Fibroblast of mammary gland (primary cell): Measurements from ENCODE around the gene SMOC1.

ENCODE experiments used
- DNase-seq: peaks from one replicate; pipeline ENCODE4 v3.0.0-alpha.2; 2010; ENCODE audit warnings: low read depth
- H3K4me3 ChIP-seq: 2 replicates; pipeline ENCODE4 v1.5.1; 2011; ENCODE audit warnings: low read depth, mild to moderate bottlenecking, low read length, moderate library complexity; ENCODE audit not compliant: control insufficient read depth
- CTCF ChIP-seq: conservative IDR thresholded peaks from 2 replicates; pipeline ENCODE4 v1.5.1; 2011; ENCODE audit warnings: low read depth, low read length, inconsistent platforms; ENCODE audit not compliant: control insufficient read depth, insufficient read depth

Gene SMOC1

GRCh38 chr14:69845050-69845581, 34.1 kb upstream of the SMOC1 start:
- no peak for DNase-seq
- no peak for TF ChIP-seq CTCF
- no peak overlapping the region for H3K4me3 ChIP-seq

GRCh38 chr14:69845787-69846186, 33.4 kb upstream of the SMOC1 start:
- H3K4me3 ChIP-seq, result no peak overlapping the region
- no peak for TF ChIP-seq CTCF
- DNase-seq, result no peak

GRCh38 chr14:69848156-69848555, 31.1 kb upstream of the SMOC1 start:
- no peak overlapping the region for H3K4me3 ChIP-seq
- no peak for DNase-seq
- TF ChIP-seq CTCF, result no peak

- DNase-seq, result no peak
- no peak overlapping the region for H3K4me3 ChIP-seq
These were observed 30.3 kb upstream of the SMOC1 start for GRCh38 chr14:69848903-69849391.

GRCh38 chr14:69850086-69850735, 29.0 kb upstream of the SMOC1 start:
- H3K4me3 ChIP-seq, result no peak overlapping the region
- TF ChIP-seq CTCF, result no peak
- DNase-seq, result no peak

More at GRCh38 chr14:69848903-69849391, 30.3 kb upstream of the SMOC1 start:
- TF ChIP-seq CTCF, result no peak

GRCh38 chr14:69850736-69851112, 28.5 kb upstream of the SMOC1 start:
- no peak for TF ChIP-seq CTCF
- H3K4me3 ChIP-seq, result no peak overlapping the region
- DNase-seq, result no peak
